GM23248 (cell line): ENCODE measurements around the gene OMA1.
"Not testable (repeated sequence)": the region's sequence is repeated elsewhere in the genome, so short reads cannot be mapped to it uniquely, and the experiment has no call there.

Experiments
- EZH2 ChIP-seq: fragments of 200-600 bp; sonication (generic); IDR thresholded peaks from 2 replicates; pipeline ENCODE4 v1.6.1; 2018; ENCODE audit warnings: antibody characterized with exemption, mild to moderate bottlenecking; ENCODE audit not compliant: insufficient read depth, poor library complexity, severe bottlenecking
- EZH2phosphoT487 ChIP-seq: fragments of 200-600 bp; sonication (generic); IDR thresholded peaks from 2 replicates; pipeline ENCODE4 v1.6.1; 2018; ENCODE audit warnings: antibody characterized with exemption, moderate library complexity, mild to moderate bottlenecking, low read depth; ENCODE audit not compliant: insufficient read depth

GRCh38 chr1:58563715-58564114 is 17.2 kb upstream of the OMA1 start:
- not testable (repeated sequence) for TF ChIP-seq EZH2, EZH2phosphoT487
